GM12878 (cell line): ENCODE data around the gene SACS. TPM values are rescaled to one million over a fixed set of nuclear protein-coding genes. Genes with fewer than 3 reads are reported as not detected.

Source experiments
- ATAC-seq: fragments of 200-7000 bp; cut with Tn5 transposase; 3 replicates; pipeline ENCODE4 v1.9.1; 2020; ENCODE audit warnings: mild to moderate bottlenecking, moderate library complexity
- BruUV-seq: library from RNA; stranded (reverse); fragments of 400-500 nt; replicated peaks from 2 replicates; lab custom pipeline; 2021; lab: Mats Ljungman, UMichigan
- CTCF ChIA-PET: fragments of 300-600 bp; sonication (Branson Sonifier 250); formaldehyde crosslinking; extraction: SDS; loops from one replicate; lab custom pipeline; 2021; ENCODE audit warnings: inconsistent platforms; lab: Yijun Ruan, JAX
- POLR2A ChIA-PET: fragments of 350-600 bp; formaldehyde crosslinking; extraction: SDS; loops from one replicate; lab custom pipeline; 2021; ENCODE audit warnings: inconsistent platforms; lab: Charles Lee
- RAD21 ChIA-PET: fragments of 300-600 bp; sonication (Branson Sonifier 250); formaldehyde crosslinking; loops from one replicate; lab custom pipeline; 2023; ENCODE audit warnings: antibody characterized with exemption; ENCODE audit not compliant: unreplicated experiment; lab: Charles Lee
- SMC1A ChIA-PET: fragments of 300-600 bp; sonication (Branson Sonifier 250); formaldehyde crosslinking; loops from one replicate; lab custom pipeline; 2023; ENCODE audit not compliant: unreplicated experiment, uncharacterized antibody; lab: Charles Lee
- DNase-seq: peaks from one replicate; pipeline ENCODE4 v3.0.0-alpha.2; 2011; ENCODE audit warnings: low read depth, low spot score
- FAIRE-seq: peaks from 3 replicates; lab custom pipeline; 2011; peaks lifted over from hg19 to GRCh38; lab: Jason Lieb, UNC
- H2AFZ ChIP-seq: 2 replicates; pipeline ENCODE4 v1.6.0; 2011; ENCODE audit warnings: low read depth, low read length, control low read depth; ENCODE audit not compliant: control insufficient read depth
- H3K27ac ChIP-seq: 2 replicates; pipeline ENCODE4 v1.5.1; 2011; ENCODE audit warnings: control low read depth; ENCODE audit not compliant: control insufficient read depth, insufficient read depth
- H3K27me3 ChIP-seq, 2 experiments: replicated peaks in 1 of 2; 2 replicates each; pipeline versions ENCODE4 v1.6.0 to v1.6.1; 2011; ENCODE audit warnings: low read length in 1 of 2; ENCODE audit not compliant: control insufficient read depth in 2 of 2, insufficient read depth in 2 of 2
- H3K36me3 ChIP-seq, 2 experiments: 2 replicates each; pipeline ENCODE4 v1.5.1; 2011; ENCODE audit warnings: low read length in 1 of 2; ENCODE audit not compliant: control insufficient read depth in 2 of 2, insufficient read depth in 2 of 2
- H3K4me1 ChIP-seq: 2 replicates; pipeline ENCODE4 v1.6.1; 2011; ENCODE audit warnings: mild to moderate bottlenecking, low read length, moderate library complexity, mixed read lengths; ENCODE audit not compliant: control insufficient read depth, insufficient read depth
- H3K4me2 ChIP-seq: 2 replicates; pipeline ENCODE4 v1.6.0; 2011; ENCODE audit warnings: control low read depth; ENCODE audit not compliant: control insufficient read depth, insufficient read depth
- H3K4me3 ChIP-seq: fragments of 200-600 bp; sonication (generic); 2 replicates; pipeline ENCODE4 v1.5.1; 2016
- H3K79me2 ChIP-seq: 2 replicates; pipeline ENCODE4 v1.6.0; 2011; ENCODE audit warnings: low read length; ENCODE audit not compliant: control insufficient read depth, insufficient read depth
- H3K9ac ChIP-seq: 2 replicates; pipeline ENCODE4 v1.8.0; 2011; ENCODE audit warnings: low read length, control low read depth, mixed read lengths; ENCODE audit not compliant: control insufficient read depth, insufficient read depth
- H3K9me3 ChIP-seq: replicated peaks from 3 replicates; pipeline ENCODE4 v1.5.1; 2011; ENCODE audit warnings: mild to moderate bottlenecking, low read length; ENCODE audit not compliant: control insufficient read depth, insufficient read depth
- H4K20me1 ChIP-seq: 2 replicates; pipeline ENCODE4 v1.6.0; 2011; ENCODE audit not compliant: control insufficient read depth, insufficient read depth
- EED ChIP-seq: sonication (generic); IDR thresholded peaks from 2 replicates; pipeline ENCODE4 v1.6.1; 2016; ENCODE audit warnings: antibody characterized with exemption, low read depth
- HDAC2 ChIP-seq: fragments of 200-600 bp; sonication (generic); IDR thresholded peaks from 2 replicates; pipeline ENCODE4 v1.6.1; 2017
- IRF4 ChIP-seq: IDR thresholded peaks from 2 replicates; pipeline ENCODE4 v1.6.1; 2011; ENCODE audit warnings: low read depth, low read length
- MTA3 ChIP-seq: IDR thresholded peaks from 2 replicates; pipeline ENCODE4 v1.6.1; 2012; ENCODE audit warnings: low read length, inconsistent platforms, borderline replicate concordance
- NFXL1 ChIP-seq: fragments of 450-650 bp; IDR thresholded peaks from 2 replicates; pipeline ENCODE4 v1.6.1; 2017; ENCODE audit warnings: antibody characterized with exemption, mild to moderate bottlenecking, borderline replicate concordance
- NFYA ChIP-seq: IDR thresholded peaks from 2 replicates; pipeline ENCODE4 v1.6.1; 2011; ENCODE audit warnings: low read depth, mild to moderate bottlenecking, low read length, improper control_type of control experiment, borderline replicate concordance
- POLR2A ChIP-seq: IDR thresholded peaks from 2 replicates; pipeline ENCODE4 v1.6.1; 2011; ENCODE audit warnings: low read depth, mild to moderate bottlenecking, low read length
- RAD51 ChIP-seq: fragments of 450-650 bp; IDR thresholded peaks from 2 replicates; pipeline ENCODE4 v1.6.1; 2016; ENCODE audit warnings: moderate library complexity, mild to moderate bottlenecking, inconsistent platforms
- SMAD5 ChIP-seq: IDR thresholded peaks from 2 replicates; pipeline ENCODE4 v1.6.1; 2016; ENCODE audit warnings: antibody characterized with exemption, low read depth
- SMARCA5 ChIP-seq: fragments of 450-650 bp; IDR thresholded peaks from 2 replicates; pipeline ENCODE4 v1.6.1; 2017; ENCODE audit warnings: mild to moderate bottlenecking
- SUZ12 ChIP-seq: fragments of 200-600 bp; sonication (generic); IDR thresholded peaks from one replicate; pipeline ENCODE4 v1.6.1; 2018; ENCODE audit warnings: antibody characterized with exemption, mild to moderate bottlenecking; ENCODE audit not compliant: unreplicated experiment
- TCF7 ChIP-seq: IDR thresholded peaks from 2 replicates; pipeline ENCODE4 v1.6.1; 2014; ENCODE audit warnings: antibody characterized with exemption, borderline replicate concordance
- ZNF207 ChIP-seq: fragments of 450-650 bp; IDR thresholded peaks from 2 replicates; pipeline ENCODE4 v1.6.1; 2014; ENCODE audit warnings: antibody characterized with exemption, mild to moderate bottlenecking, borderline replicate concordance
- WGBS: methylation state at CpG from one replicate; pipeline ENCODE4 v1.1.6; 2016; ENCODE audit warnings: low lambda C conversion rate; ENCODE audit not compliant: insufficient replicate concordance, insufficient coverage; ENCODE audit errors: missing lambda C conversion rate; 5-methylcytosine and 5-hydroxymethylcytosine counted together
- in situ Hi-C: fragments of 300-500 bp; cut with MboI; formaldehyde crosslinking; loops from 9 replicates; pipeline ENCODE4 v1.14.3; 2018; ENCODE audit warnings: mixed read lengths
- intact Hi-C: fragments of 100-400 bp; cut with micrococcal nuclease; formaldehyde crosslinking; loops from one replicate; pipeline ENCODE4 v1.14.2; 2022; ENCODE audit not compliant: unreplicated experiment
- polyA plus RNA-seq, 11 experiments: library from polyadenylated mRNA; depleted of rRNA in 4 of 11; unstranded in 6 of 11; stranded (reverse) in 5 of 11; fragments of >200 nt; fragmentation: Nextera tagmentation in 4 of 11; fragmentation: Illumina TruSeq in 1 of 11; extraction: Ambion mirVana in 4 of 11; extraction: Trizol in 1 of 11; gene quantifications; 1 replicate in 1 of 11; 2 replicates in 10 of 11; pipeline versions ENCODE4 v1.2.1 to v1.2.3, GENCODE V29; 2011 to 2016; ENCODE audit warnings: inconsistent platforms in 2 of 11, missing spikeins in 2 of 11, low read depth in 1 of 11
- total RNA-seq, 4 experiments: library from RNA; depleted of rRNA in 3 of 4; stranded (reverse); fragments of >200 nt in 3 of 4; fragmentation: Illumina TruSeq in 1 of 4; extraction: Trizol in 1 of 4; gene quantifications; 2 replicates each; pipeline versions ENCODE4 v1.2.1 to v1.2.3, GENCODE V29; 2013 to 2021
- TF ChIP-seq, protein P1 (sequence below): fragments of 450-650 bp; IDR thresholded peaks from 2 replicates; pipeline ENCODE4 v1.6.1; 2014; ENCODE audit warnings: mild to moderate bottlenecking

SACS gene
- total and polyA plus RNA-seq, 10 of the 15 experiments (the other 5 are each of a cell fraction or from before 2014, with no cell fraction given) = 9.9 to 74.9 (median 22.1) TPM

DNA sequence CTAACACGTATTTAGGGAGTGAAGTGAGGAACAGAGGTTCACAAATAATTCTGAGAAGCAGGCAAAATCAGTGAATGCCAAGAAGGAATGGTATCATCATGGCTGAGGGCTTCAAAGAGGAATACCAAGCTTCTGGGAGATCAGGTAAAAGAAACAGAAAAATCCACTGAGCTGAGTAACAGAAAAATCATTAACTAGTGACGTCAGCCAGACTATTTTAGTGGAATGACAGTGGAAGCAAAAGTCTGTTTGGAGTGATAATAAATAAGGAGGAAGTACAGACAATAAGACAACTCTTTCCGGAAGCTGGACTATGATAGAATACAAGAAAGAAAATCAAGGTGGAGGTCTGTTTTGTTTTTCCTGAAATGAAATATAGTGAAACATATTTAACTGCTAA is 83.5 kb downstream of the SACS start:
- H2AFZ ChIP-seq = no peak overlapping the region
- RAD21 ChIA-PET = no interaction called here
- H3K4me2 ChIP-seq = no peak overlapping the region
- no peaks in the 10 kb centered on the region for H3K79me2 ChIP-seq
- intact Hi-C loops (no loop called here), in situ Hi-C loops (no loop called here)
- no peak for TF ChIP-seq IRF4
- no peak for TF ChIP-seq SMAD5
- TF ChIP-seq TCF7 = no peak
- TF ChIP-seq RAD51 = no peak
- no peak for TF ChIP-seq ZNF207
- TF ChIP-seq, protein P1, sequence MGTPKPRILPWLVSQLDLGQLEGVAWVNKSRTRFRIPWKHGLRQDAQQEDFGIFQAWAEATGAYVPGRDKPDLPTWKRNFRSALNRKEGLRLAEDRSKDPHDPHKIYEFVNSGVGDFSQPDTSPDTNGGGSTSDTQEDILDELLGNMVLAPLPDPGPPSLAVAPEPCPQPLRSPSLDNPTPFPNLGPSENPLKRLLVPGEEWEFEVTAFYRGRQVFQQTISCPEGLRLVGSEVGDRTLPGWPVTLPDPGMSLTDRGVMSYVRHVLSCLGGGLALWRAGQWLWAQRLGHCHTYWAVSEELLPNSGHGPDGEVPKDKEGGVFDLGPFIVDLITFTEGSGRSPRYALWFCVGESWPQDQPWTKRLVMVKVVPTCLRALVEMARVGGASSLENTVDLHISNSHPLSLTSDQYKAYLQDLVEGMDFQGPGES = no peak
- no peak for TF ChIP-seq EED
- TF ChIP-seq MTA3 = no peak
- no peak for TF ChIP-seq HDAC2
- TF ChIP-seq SUZ12 = no peak
- no peak for TF ChIP-seq NFYA
- no peak for TF ChIP-seq SMARCA5
- TF ChIP-seq NFXL1 = no peak
- no peak for TF ChIP-seq POLR2A
- no peak for ATAC-seq
- 0 out of 2 replicates have a peak, but pooled peaks cover 4% of the 10 kb centered on the region for H3K4me1 ChIP-seq
- no peak overlapping the region for H3K27ac ChIP-seq
- FAIRE-seq = no peak
- WGBS = 79% methylated on average over 3 of the region's 3 CpGs
- H3K27me3 ChIP-seq = no peaks in the 10 kb centered on the region
- CTCF ChIA-PET = interaction anchor here (1.4 to 1.6 kb wide), 2 partner anchors 10 to 15 kb away, joined by 4 to 6 read pairs; no protein-coding TSS in a partner anchor
- POLR2A ChIA-PET = interaction anchor here (0.5 kb wide), 1 partner anchor 468 kb away, joined by 3 read pairs; no protein-coding TSS in a partner anchor
- DNase-seq = no peak
- no peaks in the 10 kb centered on the region; the same call in 1 of the 3 replicates for H3K9me3 ChIP-seq
- H4K20me1 ChIP-seq = 0 out of 2 replicates have a peak, but pooled peaks cover 3% of the 10 kb centered on the region
- peaks cover 5 to 35% of the 10 kb centered on the region in 2 experiments for H3K36me3 ChIP-seq
- H3K9ac ChIP-seq = no peak overlapping the region
- no peak overlapping the region for H3K4me3 ChIP-seq
- SMC1A ChIA-PET = interaction anchor here (0.9 to 1.4 kb wide), 4 partner anchors 12 to 30 kb away, joined by 3 to 4 read pairs (median 4); no protein-coding TSS in a partner anchor
- no TSS peak for BruUV-seq
